PC-3 (cell line): ENCODE data around the gene MMP7. TPM values are rescaled to one million over a fixed set of nuclear protein-coding genes. Genes with fewer than 3 reads are reported as not detected.

Source experiments
- ATAC-seq: fragments of 200-7000 bp; cut with Tn5 transposase; 2 replicates; pipeline ENCODE4 v1.9.1; 2020; ENCODE audit warnings: mild to moderate bottlenecking, moderate library complexity
- BruUV-seq: library from RNA; stranded (reverse); fragments of 400-500 nt; replicated peaks from 2 replicates; lab custom pipeline; 2021; lab: Mats Ljungman, UMichigan
- CTCF ChIA-PET: fragments of 300-600 bp; sonication (Branson Sonifier 250); formaldehyde crosslinking; loops from one replicate; lab custom pipeline; 2022; ENCODE audit warnings: antibody characterized with exemption; lab: Charles Lee
- POLR2A ChIA-PET: fragments of 300-600 bp; sonication (Branson Sonifier 250); formaldehyde crosslinking; loops from one replicate; lab custom pipeline; 2022; ENCODE audit warnings: antibody characterized with exemption; ENCODE audit not compliant: unreplicated experiment; lab: Charles Lee
- DNase-seq: peaks from one replicate; pipeline ENCODE4 v3.0.0-alpha.2; 2015
- H2AFZ ChIP-seq: fragments of 300-600 bp; sonication (generic); 2 replicates; pipeline ENCODE4 v1.6.0; 2016; ENCODE audit warnings: antibody characterized with exemption, low read length
- H3F3A ChIP-seq: fragments of 300-600 bp; sonication (generic); one replicate; pipeline ENCODE4 v1.6.0; 2017; ENCODE audit warnings: antibody characterized with exemption, low read length, control low read depth, mild to moderate bottlenecking; ENCODE audit not compliant: unreplicated experiment
- H3K27ac ChIP-seq: fragments of 300-600 bp; sonication (generic); 2 replicates; pipeline ENCODE4 v1.5.1; 2016; ENCODE audit warnings: mild to moderate bottlenecking, low read length
- H3K27me3 ChIP-seq: fragments of 300-600 bp; sonication (generic); 2 replicates; pipeline ENCODE4 v1.6.1; 2016; ENCODE audit warnings: low read length, mixed read lengths
- H3K36me3 ChIP-seq: fragments of 300-600 bp; sonication (generic); 2 replicates; pipeline ENCODE4 v1.6.1; 2016; ENCODE audit warnings: low read depth, mixed run types, low read length, mixed read lengths
- H3K4me1 ChIP-seq: fragments of 300-600 bp; sonication (generic); 2 replicates; pipeline ENCODE4 v1.5.1; 2016; ENCODE audit warnings: low read length; ENCODE audit not compliant: insufficient read depth
- H3K4me2 ChIP-seq: fragments of 300-600 bp; sonication (generic); 2 replicates; pipeline ENCODE4 v1.6.0; 2016; ENCODE audit warnings: low read length
- H3K4me3 ChIP-seq: fragments of 300-600 bp; sonication (generic); 2 replicates; pipeline ENCODE4 v1.5.1; 2016; ENCODE audit warnings: mild to moderate bottlenecking, low read length, mixed read lengths
- H3K79me2 ChIP-seq: fragments of 300-600 bp; sonication (generic); 2 replicates; pipeline ENCODE4 v1.6.1; 2017; ENCODE audit warnings: low read length, mixed read lengths
- H3K9ac ChIP-seq: fragments of 300-600 bp; sonication (generic); 2 replicates; pipeline ENCODE4 v1.6.0; 2016; ENCODE audit warnings: mild to moderate bottlenecking, low read length
- H3K9me2 ChIP-seq: fragments of 300-600 bp; sonication (generic); replicated peaks from 2 replicates; pipeline ENCODE4 v1.6.1; 2016; ENCODE audit warnings: mixed run types, low read length, mixed read lengths
- H3K9me3 ChIP-seq: fragments of 300-600 bp; sonication (generic); 2 replicates; pipeline ENCODE4 v1.6.1; 2016; ENCODE audit warnings: low read length, mixed read lengths
- H4K20me1 ChIP-seq: fragments of 300-600 bp; sonication (generic); 2 replicates; pipeline ENCODE4 v1.6.1; 2016; ENCODE audit warnings: low read length, mixed read lengths
- EZH2 ChIP-seq: fragments of 300-600 bp; sonication (generic); IDR thresholded peaks from one replicate; pipeline ENCODE4 v1.6.1; 2017; ENCODE audit warnings: antibody characterized with exemption, mild to moderate bottlenecking, low read length; ENCODE audit not compliant: unreplicated experiment
- EZH2phosphoT487 ChIP-seq: fragments of 300-600 bp; sonication (generic); IDR thresholded peaks from 2 replicates; pipeline ENCODE4 v1.6.1; 2018; ENCODE audit warnings: mild to moderate bottlenecking, antibody characterized with exemption, low read length, borderline replicate concordance
- intact Hi-C: fragments of 100-400 bp; cut with micrococcal nuclease; formaldehyde crosslinking; loops from 2 replicates; pipeline ENCODE4 v1.9.0; 2023
- total RNA-seq: library from RNA; depleted of rRNA; stranded (reverse); fragments of >200 nt; gene quantifications from 2 replicates; pipeline ENCODE4 v1.2.3, GENCODE V29; 2014
- TF ChIP-seq, protein P1 (sequence below): fragments of 300-600 bp; sonication (generic); conservative IDR thresholded peaks from 2 replicates; pipeline ENCODE4 v1.5.1; 2017; ENCODE audit warnings: antibody characterized with exemption, low read depth, mild to moderate bottlenecking, low read length

Gene MMP7
- total RNA-seq, 1 experiment from 2014 or later: 0.18 TPM

DNA sequence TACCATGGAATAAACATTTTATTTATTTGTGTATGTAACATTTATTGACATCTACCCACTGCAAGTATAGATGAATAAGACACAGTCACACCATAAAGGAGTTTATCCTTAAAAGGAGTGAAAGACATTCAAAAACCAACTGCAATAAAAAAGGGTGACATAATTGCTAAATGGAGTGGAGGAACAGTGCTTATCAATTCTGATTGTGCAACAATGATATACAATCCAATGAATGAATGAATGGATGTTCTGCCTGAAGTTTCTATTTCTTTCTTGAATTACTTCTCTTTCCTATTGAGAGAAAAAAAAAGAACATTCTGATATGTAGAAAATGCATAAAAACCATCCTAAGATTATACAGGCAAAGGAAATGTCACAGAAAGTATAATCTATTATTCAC is 10.0 kb downstream of the MMP7 start:
- no peaks in the 10 kb centered on the region for H3K4me1 ChIP-seq
- H3K4me3 ChIP-seq: no peak overlapping the region
- H3K9ac ChIP-seq: no peak overlapping the region
- POLR2A ChIA-PET: no interaction called here
- BruUV-seq: no TSS peak
- H4K20me1 ChIP-seq: no peaks in the 10 kb centered on the region
- H3K36me3 ChIP-seq: no peaks in the 10 kb centered on the region
- no peak for TF ChIP-seq EZH2
- TF ChIP-seq, protein P1, sequence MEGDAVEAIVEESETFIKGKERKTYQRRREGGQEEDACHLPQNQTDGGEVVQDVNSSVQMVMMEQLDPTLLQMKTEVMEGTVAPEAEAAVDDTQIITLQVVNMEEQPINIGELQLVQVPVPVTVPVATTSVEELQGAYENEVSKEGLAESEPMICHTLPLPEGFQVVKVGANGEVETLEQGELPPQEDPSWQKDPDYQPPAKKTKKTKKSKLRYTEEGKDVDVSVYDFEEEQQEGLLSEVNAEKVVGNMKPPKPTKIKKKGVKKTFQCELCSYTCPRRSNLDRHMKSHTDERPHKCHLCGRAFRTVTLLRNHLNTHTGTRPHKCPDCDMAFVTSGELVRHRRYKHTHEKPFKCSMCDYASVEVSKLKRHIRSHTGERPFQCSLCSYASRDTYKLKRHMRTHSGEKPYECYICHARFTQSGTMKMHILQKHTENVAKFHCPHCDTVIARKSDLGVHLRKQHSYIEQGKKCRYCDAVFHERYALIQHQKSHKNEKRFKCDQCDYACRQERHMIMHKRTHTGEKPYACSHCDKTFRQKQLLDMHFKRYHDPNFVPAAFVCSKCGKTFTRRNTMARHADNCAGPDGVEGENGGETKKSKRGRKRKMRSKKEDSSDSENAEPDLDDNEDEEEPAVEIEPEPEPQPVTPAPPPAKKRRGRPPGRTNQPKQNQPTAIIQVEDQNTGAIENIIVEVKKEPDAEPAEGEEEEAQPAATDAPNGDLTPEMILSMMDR: no peak
- TF ChIP-seq EZH2phosphoT487: no peak
- no peak overlapping the region for H3K4me2 ChIP-seq
- no peaks in the 10 kb centered on the region for H3K9me3 ChIP-seq
- H3K79me2 ChIP-seq: no peaks in the 10 kb centered on the region
- intact Hi-C loops: no loop called here
- H3F3A ChIP-seq: no peaks in the 10 kb centered on the region
- no peaks in the 10 kb centered on the region for H3K9me2 ChIP-seq
- no peak for ATAC-seq
- no peak for DNase-seq
- no peak overlapping the region for H2AFZ ChIP-seq
- CTCF ChIA-PET: no interaction called here
- no peaks in the 10 kb centered on the region for H3K27me3 ChIP-seq
- H3K27ac ChIP-seq: no peak overlapping the region

DNA sequence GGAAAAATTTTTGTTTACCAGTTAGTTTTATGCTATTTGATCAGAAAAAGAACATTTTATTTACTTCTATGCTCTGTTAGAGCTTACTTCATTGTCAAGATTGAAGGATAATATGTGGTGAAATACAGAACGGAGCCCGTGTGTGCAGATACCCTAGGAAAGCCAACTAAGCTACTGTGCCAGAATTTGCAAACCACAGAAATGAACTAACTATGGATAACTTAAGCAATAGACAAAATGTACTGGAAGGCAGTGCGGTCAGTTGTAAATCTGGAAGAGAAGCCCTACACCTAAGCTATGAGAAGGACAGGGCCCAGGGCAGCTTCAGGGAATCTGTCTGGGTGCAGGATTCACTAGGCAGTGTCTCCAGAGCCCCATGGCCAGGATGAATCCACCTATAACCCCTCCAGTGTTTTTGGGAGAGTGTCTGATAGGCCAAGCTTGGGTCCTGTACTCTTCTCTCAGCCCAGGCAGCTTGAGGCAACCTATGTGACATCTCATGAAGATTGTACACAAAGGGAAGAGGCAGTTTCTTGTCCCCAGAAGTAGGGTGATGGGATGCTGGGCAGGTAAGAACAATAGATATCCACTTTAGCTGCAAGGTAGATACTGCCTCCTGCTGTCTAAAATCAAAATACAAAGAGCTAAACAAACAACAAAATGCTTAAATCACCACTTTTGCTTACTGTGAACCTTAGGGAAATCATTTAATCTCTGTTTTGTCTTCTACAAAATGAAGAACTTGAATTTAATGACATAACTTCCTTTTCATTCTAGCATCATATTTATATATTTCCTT is 12.1 kb downstream of the MMP7 start:
- Histone ChIP-seq H3K9ac (no peak overlapping the region), H3F3A (no peaks in the 10 kb centered on the region), H3K27ac (no peak overlapping the region), H3K4me1 (no peaks in the 10 kb centered on the region), H2AFZ (no peak overlapping the region), H3K9me3 (no peaks in the 10 kb centered on the region), H3K4me3 (no peak overlapping the region), H3K27me3 (no peaks in the 10 kb centered on the region), H4K20me1 (no peaks in the 10 kb centered on the region), H3K4me2 (no peak overlapping the region), H3K9me2 (no peaks in the 10 kb centered on the region), H3K36me3 (no peaks in the 10 kb centered on the region), H3K79me2 (no peaks in the 10 kb centered on the region)
- intact Hi-C loops: no loop called here
- DNase-seq (peak; percentile 29), ATAC-seq (no peak; the same call in 1 of the 2 replicates)
- TF ChIP-seq, protein P1: peak; percentile 62
- no peak for TF ChIP-seq EZH2phosphoT487
- ChIA-PET POLR2A (no interaction called here), CTCF (interaction anchor here (0.8 kb wide), 1 partner anchor 148 kb away, joined by 5 read pairs; no protein-coding TSS in a partner anchor)
- BruUV-seq: no TSS peak

DNA sequence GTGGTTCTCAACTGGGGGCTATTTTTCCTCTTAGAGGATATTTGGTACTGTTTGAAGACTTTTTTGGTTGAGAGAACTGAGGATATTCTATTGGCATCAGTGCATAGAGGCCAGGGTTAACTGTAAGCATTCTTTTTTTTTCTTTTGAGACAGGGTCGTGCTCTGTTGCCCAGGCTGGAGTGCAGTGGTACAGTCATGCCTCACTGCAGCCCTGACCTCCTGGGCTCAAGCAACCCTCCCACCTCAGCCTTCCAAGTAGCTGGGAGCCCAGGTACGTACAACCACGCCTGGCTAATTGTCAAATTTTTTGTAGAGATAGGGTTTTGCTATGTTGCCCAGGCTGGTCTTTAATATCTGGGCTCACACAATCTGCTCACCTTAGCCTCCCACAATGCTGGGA is 12.9 kb downstream of the MMP7 start:
- H3K4me1 ChIP-seq: no peaks in the 10 kb centered on the region
- H3K27me3 ChIP-seq: no peaks in the 10 kb centered on the region
- H3K27ac ChIP-seq: no peak overlapping the region
- POLR2A ChIA-PET: no interaction called here
- intact Hi-C loops: no loop called here
- no peaks in the 10 kb centered on the region for H3K36me3 ChIP-seq
- no peaks in the 10 kb centered on the region for H3F3A ChIP-seq
- H3K9me2 ChIP-seq: no peaks in the 10 kb centered on the region
- H3K79me2 ChIP-seq: no peaks in the 10 kb centered on the region
- H3K4me3 ChIP-seq: no peak overlapping the region
- H3K9ac ChIP-seq: no peak overlapping the region
- H2AFZ ChIP-seq: no peak overlapping the region
- DNase-seq: no peak
- no peak for ATAC-seq
- H3K9me3 ChIP-seq: no peaks in the 10 kb centered on the region
- TF ChIP-seq EZH2: no peak
- no TSS peak for BruUV-seq
- H4K20me1 ChIP-seq: no peaks in the 10 kb centered on the region
- no peak overlapping the region for H3K4me2 ChIP-seq
- CTCF ChIA-PET: no interaction called here
